ENCODE measurements around the gene DEPDC1B. TPM values are rescaled to one million over a fixed set of nuclear protein-coding genes. Genes with fewer than 3 reads are reported as not detected.
A peak's percentile ranks its signal among the peaks of the same experiment; 100 is the strongest.

Gene DEPDC1B
- total RNA-seq, 1 experiment from 2014 or later, result 11.3 TPM

DNA sequence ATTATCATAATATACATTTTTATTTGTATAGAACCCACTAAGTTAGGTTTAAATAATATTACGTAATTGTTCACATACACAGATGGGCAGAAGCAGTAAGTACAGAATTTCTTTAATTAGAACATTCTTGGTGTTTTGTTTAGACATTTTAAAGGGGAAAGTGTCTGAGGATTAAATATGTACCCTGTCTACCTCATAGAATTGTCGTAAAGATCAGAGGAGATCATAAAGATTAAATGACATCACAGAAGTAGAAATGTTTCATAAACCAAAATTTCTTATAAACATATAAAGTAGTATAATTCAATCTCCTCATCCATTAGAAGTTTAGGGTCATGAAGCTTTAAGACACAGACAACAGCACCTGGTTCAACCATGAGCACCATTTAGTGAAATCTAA, 20.1 kb downstream of the DEPDC1B start:
- no peaks in the 10 kb centered on the region for H3K36me3 Mint-ChIP-seq (ENCODE audit: insufficient read depth, unreplicated experiment)
- peaks cover 6% of the 10 kb centered on the region for H3K4me1 Mint-ChIP-seq (ENCODE audit: insufficient read depth, unreplicated experiment)
- H3K27ac Mint-ChIP-seq (ENCODE audit: low read depth, unreplicated experiment), result peak overlapping the region; percentile 24
- TF ChIP-seq, protein P1, sequence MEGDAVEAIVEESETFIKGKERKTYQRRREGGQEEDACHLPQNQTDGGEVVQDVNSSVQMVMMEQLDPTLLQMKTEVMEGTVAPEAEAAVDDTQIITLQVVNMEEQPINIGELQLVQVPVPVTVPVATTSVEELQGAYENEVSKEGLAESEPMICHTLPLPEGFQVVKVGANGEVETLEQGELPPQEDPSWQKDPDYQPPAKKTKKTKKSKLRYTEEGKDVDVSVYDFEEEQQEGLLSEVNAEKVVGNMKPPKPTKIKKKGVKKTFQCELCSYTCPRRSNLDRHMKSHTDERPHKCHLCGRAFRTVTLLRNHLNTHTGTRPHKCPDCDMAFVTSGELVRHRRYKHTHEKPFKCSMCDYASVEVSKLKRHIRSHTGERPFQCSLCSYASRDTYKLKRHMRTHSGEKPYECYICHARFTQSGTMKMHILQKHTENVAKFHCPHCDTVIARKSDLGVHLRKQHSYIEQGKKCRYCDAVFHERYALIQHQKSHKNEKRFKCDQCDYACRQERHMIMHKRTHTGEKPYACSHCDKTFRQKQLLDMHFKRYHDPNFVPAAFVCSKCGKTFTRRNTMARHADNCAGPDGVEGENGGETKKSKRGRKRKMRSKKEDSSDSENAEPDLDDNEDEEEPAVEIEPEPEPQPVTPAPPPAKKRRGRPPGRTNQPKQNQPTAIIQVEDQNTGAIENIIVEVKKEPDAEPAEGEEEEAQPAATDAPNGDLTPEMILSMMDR (IDR thresholded peaks at IDR 0.05; ENCODE audit: unreplicated experiment), result no peak
- intact Hi-C loops (cut with micrococcal nuclease), result loop anchor here (5.0 to 10.0 kb wide), 5 partner anchors 162 to 977 kb away; partner anchors contain the start of genes ELOVL7, ERCC8 and NDUFAF2
- no TSS peak for BruUV-seq (replicated peaks)
- CTCF ChIA-PET, result interaction anchor here (0.6 to 3.5 kb wide), 9 partner anchors 9 to 978 kb away, joined by 3 to 24 read pairs (median 3); partner anchors contain the start of gene DEPDC1B
- H3K27me3 Mint-ChIP-seq (ENCODE audit: insufficient read depth, unreplicated experiment), result no peaks in the 10 kb centered on the region
- H3K4me3 Mint-ChIP-seq (ENCODE audit: unreplicated experiment), result no peak overlapping the region
- no peaks in the 10 kb centered on the region for H3K9me3 Mint-ChIP-seq (ENCODE audit: unreplicated experiment)
- no peak for DNase-seq (ENCODE audit: unreplicated experiment)
- POLR2A ChIA-PET, result interaction anchor here (0.7 to 2.5 kb wide), 3 partner anchors 20 to 266 kb away, joined by 3 to 8 read pairs (median 5); partner anchors contain the start of genes DEPDC1B, ERCC8 and NDUFAF2

DNA sequence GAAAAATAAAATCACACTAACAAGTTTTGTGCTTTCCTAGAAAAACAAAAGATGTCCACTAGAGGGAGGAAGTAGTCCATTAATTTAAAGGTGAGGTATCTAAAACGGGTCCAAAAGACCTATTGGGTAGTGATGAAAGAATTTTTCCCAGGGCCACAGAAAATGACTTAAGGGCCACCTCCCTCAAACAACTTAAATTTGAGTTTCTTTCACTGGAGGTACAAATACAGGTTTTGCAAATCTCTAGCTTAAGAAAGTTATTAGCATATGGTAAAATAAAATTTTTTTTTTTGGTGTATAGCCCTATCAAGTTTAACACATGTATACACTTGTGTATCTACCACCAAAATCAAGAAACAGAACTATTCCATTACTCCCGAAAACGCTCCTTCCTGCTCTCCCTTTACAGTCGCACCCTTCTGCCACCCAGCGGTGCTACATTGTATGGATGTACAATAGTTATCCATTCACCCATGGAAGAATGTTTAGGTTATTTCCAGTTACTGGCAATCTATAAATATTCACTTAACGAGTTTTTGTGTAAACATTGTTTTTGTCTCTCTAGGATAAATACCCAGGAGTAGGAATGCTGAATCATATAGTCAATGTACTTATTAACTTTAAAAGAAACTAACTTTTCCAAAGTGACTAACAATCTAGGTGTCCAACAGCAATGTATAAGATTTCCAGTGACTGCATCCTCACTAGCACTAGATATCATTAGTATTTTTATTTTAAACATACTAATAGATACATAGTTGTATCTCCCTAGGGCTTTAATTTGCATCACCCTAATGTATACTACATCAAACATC, 21.9 kb downstream of the DEPDC1B start:
- TF ChIP-seq, protein P1 (IDR thresholded peaks at IDR 0.05; ENCODE audit: unreplicated experiment), result peak; percentile 47
- Mint-ChIP-seq H3K9me3 (ENCODE audit: unreplicated experiment) (no peaks in the 10 kb centered on the region), H3K4me3 (ENCODE audit: unreplicated experiment) (peak overlapping the region; percentile 13), H3K27me3 (ENCODE audit: insufficient read depth, unreplicated experiment) (no peaks in the 10 kb centered on the region), H3K27ac (ENCODE audit: low read depth, unreplicated experiment) (peak overlapping the region; percentile 84), H3K4me1 (ENCODE audit: insufficient read depth, unreplicated experiment) (no peaks in the 10 kb centered on the region), H3K36me3 (ENCODE audit: insufficient read depth, unreplicated experiment) (no peaks in the 10 kb centered on the region)
- ChIA-PET POLR2A (interaction anchor here (0.7 to 1.8 kb wide), 5 partner anchors 21 to 1460 kb away, joined by 3 to 5 read pairs (median 3); partner anchors contain the start of gene DEPDC1B), CTCF (interaction anchor here (0.6 to 3.5 kb wide), 36 partner anchors 9 to 1256 kb away, joined by 3 to 24 read pairs (median 4); partner anchors contain the start of genes DEPDC1B, ELOVL7, ERCC8 and NDUFAF2)
- no TSS peak for BruUV-seq (replicated peaks)
- peak; percentile 58 for DNase-seq (ENCODE audit: unreplicated experiment)
- intact Hi-C loops (cut with micrococcal nuclease), result loop anchor here (1.0 to 10.0 kb wide), 9 partner anchors 164 to 1256 kb away; partner anchors contain the start of genes ELOVL7, ERCC8 and NDUFAF2

DNA sequence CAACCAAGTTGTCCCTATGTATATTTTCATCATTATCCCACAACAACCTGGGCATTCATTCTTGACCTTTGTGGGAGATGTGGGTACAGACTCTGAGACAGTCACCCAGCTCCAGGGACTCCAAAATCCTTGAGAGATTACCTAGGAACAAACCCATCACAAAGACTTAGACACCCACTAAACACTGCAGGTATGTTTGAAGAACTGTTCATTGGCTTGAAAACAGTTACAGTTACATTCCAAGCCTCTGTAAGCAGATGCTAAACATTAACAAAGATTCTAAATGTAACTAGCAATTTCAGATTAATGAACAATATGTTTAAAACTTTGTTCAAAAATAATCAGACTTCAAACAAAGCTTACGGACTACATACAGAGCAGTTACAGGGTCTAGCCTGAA, 24.7 kb downstream of the DEPDC1B start:
- no peaks in the 10 kb centered on the region for H3K4me1 Mint-ChIP-seq (ENCODE audit: insufficient read depth, unreplicated experiment)
- ChIA-PET CTCF (interaction anchor here (0.6 to 3.4 kb wide), 10 partner anchors 9 to 766 kb away, joined by 3 to 14 read pairs (median 4); partner anchors contain the start of gene DEPDC1B), POLR2A (interaction anchor here (0.7 to 1.2 kb wide), 2 partner anchors 13 to 656 kb away, joined by 3 read pairs; no protein-coding TSS in a partner anchor)
- H3K27me3 Mint-ChIP-seq (ENCODE audit: insufficient read depth, unreplicated experiment), result no peaks in the 10 kb centered on the region
- TF ChIP-seq, protein P1 (IDR thresholded peaks at IDR 0.05; ENCODE audit: unreplicated experiment), result no peak
- H3K27ac Mint-ChIP-seq (ENCODE audit: low read depth, unreplicated experiment), result no peak overlapping the region
- no TSS peak for BruUV-seq (replicated peaks)
- no peak overlapping the region for H3K4me3 Mint-ChIP-seq (ENCODE audit: unreplicated experiment)
- H3K9me3 Mint-ChIP-seq (ENCODE audit: unreplicated experiment), result no peaks in the 10 kb centered on the region
- intact Hi-C loops (cut with micrococcal nuclease), result loop anchor here (5.0 to 10.0 kb wide), 5 partner anchors 167 to 982 kb away; partner anchors contain the start of genes ELOVL7, ERCC8 and NDUFAF2
- H3K36me3 Mint-ChIP-seq (ENCODE audit: insufficient read depth, unreplicated experiment), result no peaks in the 10 kb centered on the region
- no peak for DNase-seq (ENCODE audit: unreplicated experiment)

Measured in MCF 10A (cell line).